HG02870 (cell line): ENCODE data around the gene PRSS21.

Experiments used
- ATAC-seq: cut with Tn5 transposase; IDR thresholded peaks from one replicate; pipeline ENCODE4 v1.9.1; 2021; ENCODE audit warnings: mild to moderate bottlenecking, moderate library complexity; ENCODE audit not compliant: unreplicated experiment

The PRSS21 gene

DNA sequence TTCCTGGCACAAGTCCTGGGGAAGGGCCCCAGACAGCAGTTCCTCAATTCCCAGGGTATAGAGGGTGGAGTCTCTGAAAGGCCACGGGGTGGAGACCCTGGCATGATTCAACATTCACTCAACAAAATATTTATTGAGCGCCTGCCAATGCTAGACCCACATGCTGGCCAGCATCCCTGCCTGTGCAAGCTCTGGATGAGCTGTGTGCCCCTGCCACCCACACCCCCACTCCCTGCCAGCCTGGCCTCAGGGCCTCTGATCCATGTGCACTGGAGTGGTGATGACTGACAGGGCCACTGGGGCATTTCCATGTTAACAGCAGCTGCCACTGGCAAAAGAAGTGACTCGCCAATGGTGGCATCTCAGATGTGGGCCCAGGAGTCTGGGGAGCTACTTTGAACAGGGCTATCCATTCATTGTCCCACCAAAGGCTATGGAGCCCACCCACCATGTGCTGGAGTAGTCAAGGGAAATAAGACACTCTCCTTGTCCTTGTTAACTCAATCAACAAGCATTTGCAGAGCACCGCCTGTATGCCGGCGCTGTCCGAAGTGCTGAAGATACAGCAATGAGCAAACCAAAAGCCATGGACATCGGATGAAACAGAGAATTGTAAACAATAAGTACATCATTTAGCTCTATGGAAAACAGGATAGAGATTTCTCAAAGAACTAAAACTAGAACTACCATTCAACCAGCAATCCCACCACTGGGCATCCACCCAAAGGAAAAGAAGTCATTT lies 44.0 kb downstream of the PRSS21 start:
- no peak for ATAC-seq

DNA sequence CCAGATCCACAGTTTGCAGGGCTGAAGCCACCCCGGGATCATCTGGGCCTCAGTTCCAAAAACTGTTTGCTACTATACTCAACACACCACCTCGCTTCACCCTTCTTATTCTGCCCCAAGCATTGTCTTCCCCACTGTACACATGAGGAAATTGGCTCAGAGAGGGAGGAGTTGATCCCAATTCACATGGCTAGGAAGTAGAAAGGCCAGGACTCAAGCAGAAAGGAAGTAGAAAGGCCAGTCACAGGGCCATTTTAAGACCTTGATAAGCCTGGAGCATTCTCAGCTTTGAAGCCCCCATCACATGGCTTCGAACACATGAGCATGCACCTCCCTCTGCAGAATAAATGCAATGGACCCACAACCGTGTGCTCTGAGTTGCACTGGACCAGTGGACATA lies 48.6 kb downstream of the PRSS21 start:
- ATAC-seq = no peak

DNA sequence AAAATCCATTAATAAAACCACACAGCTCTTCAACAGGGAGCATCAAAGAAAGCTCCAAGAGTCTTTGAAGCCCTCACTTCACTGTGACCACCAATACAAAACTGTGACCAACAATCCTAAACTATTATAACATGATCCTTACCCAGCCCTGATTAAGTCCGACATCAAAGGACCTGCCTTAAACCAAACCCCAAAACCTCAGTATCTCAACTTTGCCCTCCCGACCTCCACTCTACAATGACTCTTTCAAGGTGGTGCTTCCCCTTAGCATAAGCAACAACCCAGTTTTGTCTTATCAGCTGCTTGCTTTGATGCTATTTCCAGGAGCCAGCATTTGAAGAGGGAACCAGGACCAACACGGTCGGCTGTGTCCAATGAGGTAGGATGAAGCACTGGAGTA lies 49.4 kb downstream of the PRSS21 start:
- no peak for ATAC-seq

DNA sequence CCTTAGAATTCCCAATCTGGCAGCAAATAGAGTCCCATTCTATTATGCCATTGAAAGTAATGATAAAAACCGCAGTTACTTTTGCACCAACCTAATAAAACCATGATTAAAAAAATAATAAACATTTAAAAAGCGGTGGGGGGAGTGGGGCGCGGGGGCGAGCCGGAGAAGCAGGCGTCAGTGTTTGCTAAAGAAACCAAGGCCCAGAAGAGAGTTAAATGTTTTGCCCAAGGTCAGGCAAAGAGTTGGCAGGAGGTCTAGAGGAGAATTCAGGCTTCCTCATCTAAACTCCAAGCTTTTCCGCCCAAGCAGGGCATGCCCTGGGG lies 50.6 kb downstream of the PRSS21 start:
- no peak for ATAC-seq

DNA sequence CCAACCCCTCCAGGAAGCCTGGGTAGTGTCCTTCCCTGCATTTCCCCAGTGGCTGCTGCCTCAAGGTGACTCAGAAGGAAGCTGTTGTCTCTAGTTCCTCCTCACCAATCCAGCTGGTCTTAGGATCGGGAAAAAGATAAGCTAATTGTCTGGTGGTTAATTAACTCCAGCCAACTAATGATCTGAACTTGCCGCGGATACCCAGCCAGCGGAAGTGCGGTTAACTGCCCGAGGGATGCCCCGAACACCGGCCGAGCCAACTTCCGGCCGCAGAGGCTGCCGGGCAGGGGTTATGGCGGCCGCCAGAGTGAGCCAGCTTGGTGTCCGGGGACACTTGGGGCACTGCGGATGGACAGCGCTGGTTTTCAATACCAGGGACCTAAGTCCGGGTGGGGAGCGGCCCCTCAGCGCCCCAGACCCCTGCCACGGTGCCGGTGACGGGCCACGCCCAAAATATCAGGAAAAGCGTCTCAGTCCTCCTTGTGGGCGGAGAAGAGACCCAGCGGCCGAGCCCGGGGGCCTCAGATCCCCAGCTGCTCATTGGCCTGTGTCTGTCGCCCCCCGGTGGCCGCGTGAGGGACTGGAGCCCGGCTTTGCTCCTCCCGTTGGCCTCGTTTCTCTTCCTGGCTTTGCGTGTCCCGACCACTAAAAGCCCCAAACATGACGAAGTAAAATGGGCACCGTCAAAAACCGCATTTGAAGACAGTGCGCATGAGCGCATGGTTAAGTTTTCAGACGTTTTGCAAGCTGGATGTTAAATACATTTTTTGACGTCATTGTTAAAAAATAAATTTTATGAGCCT lies 51.2 kb downstream of the PRSS21 start:
- peak; percentile 83 for ATAC-seq
